HCT116 (cell line): ENCODE results near the gene OSGIN1. TPM values are rescaled to one million over a fixed set of nuclear protein-coding genes. Genes with fewer than 3 reads are reported as not detected.

ENCODE experiments used
- ATAC-seq: fragments of 200-7000 bp; cut with Tn5 transposase; 2 replicates; pipeline ENCODE4 v1.9.1; 2020; ENCODE audit warnings: mild to moderate bottlenecking, moderate library complexity
- BruUV-seq: library from RNA; stranded (reverse); fragments of 400-500 nt; replicated peaks from 2 replicates; lab custom pipeline; 2021; lab: Mats Ljungman, UMichigan
- CTCF ChIA-PET: fragments of 300-600 bp; sonication (Branson Sonifier 250); formaldehyde crosslinking; loops from one replicate; lab custom pipeline; 2021; ENCODE audit warnings: antibody characterized with exemption; lab: Charles Lee
- POLR2A ChIA-PET: fragments of 300-600, 350-600 bp; sonication (Branson Sonifier 250); formaldehyde crosslinking; loops from one replicate; lab custom pipeline; 2021; ENCODE audit warnings: antibody characterized with exemption; lab: Charles Lee
- RAD21 ChIA-PET, 2 experiments: fragments of 300-600 bp; sonication (Branson Sonifier 250); formaldehyde crosslinking; loops; one replicate each; lab custom pipeline; 2023; ENCODE audit warnings: low total read pairs in 2 of 2; ENCODE audit not compliant: uncharacterized antibody in 2 of 2, unreplicated experiment in 2 of 2, low non-redundant PET in 1 of 2; lab: Charles Lee
- DNase-seq: peaks from one replicate; pipeline ENCODE4 v3.0.0-alpha.2; 2010; ENCODE audit warnings: low read depth, low spot score
- H2AFZ ChIP-seq: fragments of 200-600 bp; shearing (Covaris generic), sonication (generic); 2 replicates; pipeline ENCODE4 v1.6.1; 2017; ENCODE audit warnings: low read depth, mixed run types, mixed read lengths, antibody characterized with exemption, low read length; ENCODE audit not compliant: poor library complexity, severe bottlenecking
- H3K27ac ChIP-seq: 2 replicates; pipeline ENCODE4 v1.5.1; 2012; ENCODE audit warnings: low read depth, low read length
- H3K27me3 ChIP-seq: fragments of 200-600 bp; sonication (generic); 2 replicates; pipeline ENCODE4 v1.6.1; 2016; ENCODE audit warnings: mixed run types, low read length, mixed read lengths; ENCODE audit not compliant: insufficient read depth
- H3K36me3 ChIP-seq, 2 experiments: fragments of 200-500 bp in 1 of 2; fragments of 200-600 bp in 1 of 2; sonication (Bioruptor generic) in 1 of 2; sonication (generic) in 1 of 2; 2 replicates each; pipeline versions ENCODE4 v1.5.1 to v1.6.1; 2014 to 2016; ENCODE audit warnings: low read length in 2 of 2, inconsistent platforms in 1 of 2, mixed read lengths in 1 of 2, mixed run types in 1 of 2; ENCODE audit not compliant: insufficient read depth in 2 of 2, control insufficient read depth in 1 of 2
- H3K4me1 ChIP-seq, 2 experiments: fragments of 200-600 bp in 1 of 2; sonication (generic) in 1 of 2; 2 replicates each; pipeline versions ENCODE4 v1.5.1 to v1.6.1; 2012 to 2017; ENCODE audit warnings: low read length in 2 of 2, inconsistent platforms in 1 of 2, mild to moderate bottlenecking in 1 of 2, mixed read lengths in 1 of 2, mixed run types in 1 of 2, moderate library complexity in 1 of 2; ENCODE audit not compliant: insufficient read depth in 2 of 2, control insufficient read depth in 1 of 2
- H3K4me2 ChIP-seq: fragments of 200-600 bp; sonication (generic); 2 replicates; pipeline ENCODE4 v1.6.1; 2017; ENCODE audit warnings: mixed run types, low read length, mixed read lengths
- H3K4me3 ChIP-seq, 2 experiments: fragments of 200-600 bp in 1 of 2; sonication (generic) in 1 of 2; replicated peaks in 1 of 2; 2 replicates each; pipeline ENCODE4 v1.5.1; 2011 to 2016; ENCODE audit warnings: low read length in 2 of 2, control low read depth in 1 of 2, low read depth in 1 of 2, mild to moderate bottlenecking in 1 of 2, mixed read lengths in 1 of 2, mixed run types in 1 of 2
- H3K79me2 ChIP-seq: fragments of 200-600 bp; sonication (generic); 2 replicates; pipeline ENCODE4 v1.6.1; 2017; ENCODE audit warnings: mild to moderate bottlenecking, mixed run types, low read length, moderate library complexity, mixed read lengths; ENCODE audit not compliant: insufficient read depth
- H3K9ac ChIP-seq: fragments of 200-600 bp; sonication (generic); 2 replicates; pipeline ENCODE4 v1.6.1; 2016; ENCODE audit warnings: low read length, mixed read lengths
- H3K9me2 ChIP-seq: fragments of 200-600 bp; sonication (generic), shearing (Covaris generic); 2 replicates; pipeline ENCODE4 v1.6.1; 2017; ENCODE audit warnings: mixed run types, mild to moderate bottlenecking, moderate library complexity; ENCODE audit not compliant: insufficient read depth
- H3K9me3 ChIP-seq, 2 experiments: fragments of 200-500 bp in 1 of 2; fragments of 200-600 bp in 1 of 2; sonication (Bioruptor generic) in 1 of 2; sonication (generic) in 1 of 2; 2 replicates each; pipeline ENCODE4 v1.6.1; 2014 to 2017; ENCODE audit warnings: low read length in 2 of 2, mixed read lengths in 2 of 2, inconsistent platforms in 1 of 2, low read depth in 1 of 2, mild to moderate bottlenecking in 1 of 2, mixed run types in 1 of 2, moderate library complexity in 1 of 2; ENCODE audit not compliant: control insufficient read depth in 1 of 2, insufficient read depth in 1 of 2
- H4K20me1 ChIP-seq: fragments of 200-600 bp; sonication (generic), shearing (Covaris generic); 2 replicates; pipeline ENCODE4 v1.6.1; 2017; ENCODE audit warnings: mixed run types, mild to moderate bottlenecking, moderate library complexity; ENCODE audit not compliant: insufficient read depth
- ELF1 ChIP-seq: IDR thresholded peaks from 2 replicates; pipeline ENCODE4 v1.6.1; 2012; ENCODE audit warnings: low read depth, borderline replicate concordance
- EZH2 ChIP-seq: fragments of 200-600 bp; sonication (generic); IDR thresholded peaks from 2 replicates; pipeline ENCODE4 v1.6.1; 2017; ENCODE audit warnings: antibody characterized with exemption, mixed run types
- EZH2phosphoT487 ChIP-seq: fragments of 200-600 bp; IDR thresholded peaks from 2 replicates; pipeline ENCODE4 v1.6.1; 2018; ENCODE audit warnings: antibody characterized with exemption, borderline replicate concordance
- FOSL1 ChIP-seq: IDR thresholded peaks from 2 replicates; pipeline ENCODE4 v1.6.1; 2012; ENCODE audit warnings: low read depth
- JUND ChIP-seq: IDR thresholded peaks from 2 replicates; pipeline ENCODE4 v1.6.1; 2012
- POLR2A ChIP-seq: IDR thresholded peaks from 2 replicates; pipeline ENCODE4 v1.7.0; 2011; ENCODE audit warnings: borderline replicate concordance; ENCODE audit not compliant: insufficient read depth, insufficient read length; ENCODE audit errors: extremely low read depth
- RAD21 ChIP-seq: IDR thresholded peaks from 2 replicates; pipeline ENCODE4 v1.6.1; 2012; ENCODE audit warnings: low read depth, mild to moderate bottlenecking
- TCF7L2 ChIP-seq: IDR thresholded peaks from 2 replicates; pipeline ENCODE4 v1.7.0; 2011; ENCODE audit warnings: borderline replicate concordance, inconsistent platforms; ENCODE audit not compliant: insufficient read depth, insufficient read length; ENCODE audit errors: extremely low read depth
- YY1 ChIP-seq: IDR thresholded peaks from 2 replicates; pipeline ENCODE4 v1.6.1; 2011; ENCODE audit warnings: low read length, low read depth, moderate library complexity, mild to moderate bottlenecking; ENCODE audit not compliant: insufficient replicate concordance; ENCODE audit errors: extremely low read depth
- intact Hi-C: fragments of 100-400 bp; cut with micrococcal nuclease; formaldehyde crosslinking; loops from 2 replicates; pipeline ENCODE4 v1.10.0; 2022
- total RNA-seq: library from RNA; stranded (reverse); gene quantifications from one replicate; pipeline ENCODE4 v1.2.1, GENCODE V29; 2021; ENCODE audit not compliant: unreplicated experiment
- TF ChIP-seq, protein P1 (sequence below), 3 experiments: fragments of 200-600 bp in 1 of 3; sonication (generic) in 1 of 3; IDR thresholded peaks in 2 of 3; conservative IDR thresholded peaks in 1 of 3; 2 replicates each; pipeline ENCODE4 v1.5.1; 2012 to 2017; ENCODE audit warnings: low read depth in 2 of 3, low read length in 2 of 3, antibody characterized with exemption in 1 of 3, borderline replicate concordance in 1 of 3, control low read depth in 1 of 3, mild to moderate bottlenecking in 1 of 3, mixed read lengths in 1 of 3, mixed run types in 1 of 3, moderate library complexity in 1 of 3; ENCODE audit not compliant: insufficient read depth in 1 of 3
- TF ChIP-seq, protein P2 (sequence below): IDR thresholded peaks from 2 replicates; pipeline ENCODE4 v1.6.1; 2012; ENCODE audit warnings: low read depth
- TF ChIP-seq, protein P3 (sequence below): IDR thresholded peaks from 2 replicates; pipeline ENCODE4 v1.6.1; 2012

The OSGIN1 gene
- total RNA-seq, 1 experiment from 2014 or later, result 19.8 TPM

DNA sequence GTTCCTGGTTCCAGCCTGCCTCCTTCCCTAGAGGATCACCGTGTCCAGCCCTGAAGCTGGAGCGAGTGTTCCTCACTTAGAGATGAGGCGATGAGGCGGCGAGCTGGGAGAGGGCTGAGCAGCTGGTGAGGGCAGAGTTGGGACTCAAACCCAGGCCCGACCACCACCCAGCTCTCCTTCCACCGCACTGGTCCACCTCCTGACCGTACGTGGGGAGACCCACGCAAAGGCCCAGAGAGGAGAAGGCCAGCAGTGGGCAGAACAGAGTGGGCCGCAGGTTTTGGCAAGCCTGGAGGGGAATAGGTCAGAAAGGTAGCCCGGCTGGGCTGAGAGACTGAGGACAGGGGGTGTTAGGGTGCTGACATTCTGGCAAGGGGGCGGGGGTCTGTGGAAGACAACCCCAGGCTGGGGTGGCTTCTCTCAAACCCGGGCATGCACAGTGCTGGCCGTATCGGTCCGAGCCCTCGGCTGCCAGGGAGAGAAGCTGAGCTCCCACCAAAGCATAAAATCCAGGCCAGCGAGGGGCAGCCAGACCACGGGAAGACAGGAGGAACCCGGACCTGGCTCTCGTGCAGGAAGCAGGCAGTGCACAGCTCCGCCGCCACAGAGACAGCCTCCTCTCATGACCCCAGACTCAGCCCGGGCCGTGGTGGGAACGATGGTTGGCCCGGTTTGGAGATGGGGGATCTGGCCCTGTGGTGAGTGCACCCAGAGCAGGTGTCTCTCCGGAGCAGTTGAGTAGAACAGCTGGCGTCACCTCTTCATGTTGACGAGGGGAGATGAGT lies 29.3 kb upstream of the OSGIN1 start:
- ChIA-PET CTCF (interaction anchor here (1.8 kb wide), 1 partner anchor 30 kb away, joined by 5 read pairs; no protein-coding TSS in a partner anchor), RAD21 (no interaction called here)
- H3K27me3 ChIP-seq, result no peaks in the 10 kb centered on the region

DNA sequence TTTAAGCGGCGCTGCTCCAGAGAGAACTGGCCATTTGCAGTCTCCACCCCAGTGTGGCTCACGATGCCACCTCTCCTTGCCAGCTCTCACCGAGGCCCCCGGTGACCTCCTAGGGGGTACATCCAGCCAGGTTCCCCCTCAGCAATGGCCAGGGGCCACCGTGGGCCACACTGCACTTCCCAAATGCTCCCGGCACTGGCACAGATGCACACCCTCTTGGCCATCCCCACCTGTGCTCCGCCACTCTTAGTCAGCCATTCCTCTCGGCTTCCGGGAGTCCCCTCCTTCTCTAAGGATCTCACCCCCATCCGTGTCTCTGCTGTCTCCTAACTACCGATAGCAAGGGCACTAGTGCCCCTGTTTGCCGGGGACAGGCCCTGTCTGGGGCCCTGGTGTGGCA lies 28.4 kb upstream of the OSGIN1 start:
- ATAC-seq, result no peak
- no peak overlapping the region for H3K27ac ChIP-seq
- H3K9ac ChIP-seq, result no peak overlapping the region
- intact Hi-C loops, result no loop called here
- no peak overlapping the region for H3K4me2 ChIP-seq
- no peaks in the 10 kb centered on the region for H3K9me3 ChIP-seq
- RAD21 ChIA-PET, result no interaction called here
- no peak overlapping the region for H3K4me3 ChIP-seq
- no peaks in the 10 kb centered on the region for H4K20me1 ChIP-seq
- TF ChIP-seq POLR2A (no peak), EZH2phosphoT487 (no peak), YY1 (no peak), RAD21 (no peak), TCF7L2 (no peak), JUND (no peak), EZH2 (no peak)
- TF ChIP-seq, protein P1, sequence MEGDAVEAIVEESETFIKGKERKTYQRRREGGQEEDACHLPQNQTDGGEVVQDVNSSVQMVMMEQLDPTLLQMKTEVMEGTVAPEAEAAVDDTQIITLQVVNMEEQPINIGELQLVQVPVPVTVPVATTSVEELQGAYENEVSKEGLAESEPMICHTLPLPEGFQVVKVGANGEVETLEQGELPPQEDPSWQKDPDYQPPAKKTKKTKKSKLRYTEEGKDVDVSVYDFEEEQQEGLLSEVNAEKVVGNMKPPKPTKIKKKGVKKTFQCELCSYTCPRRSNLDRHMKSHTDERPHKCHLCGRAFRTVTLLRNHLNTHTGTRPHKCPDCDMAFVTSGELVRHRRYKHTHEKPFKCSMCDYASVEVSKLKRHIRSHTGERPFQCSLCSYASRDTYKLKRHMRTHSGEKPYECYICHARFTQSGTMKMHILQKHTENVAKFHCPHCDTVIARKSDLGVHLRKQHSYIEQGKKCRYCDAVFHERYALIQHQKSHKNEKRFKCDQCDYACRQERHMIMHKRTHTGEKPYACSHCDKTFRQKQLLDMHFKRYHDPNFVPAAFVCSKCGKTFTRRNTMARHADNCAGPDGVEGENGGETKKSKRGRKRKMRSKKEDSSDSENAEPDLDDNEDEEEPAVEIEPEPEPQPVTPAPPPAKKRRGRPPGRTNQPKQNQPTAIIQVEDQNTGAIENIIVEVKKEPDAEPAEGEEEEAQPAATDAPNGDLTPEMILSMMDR (IDR thresholded peaks at IDR 0.05 in 2 of 3, conservative IDR thresholded peaks at IDR 0.05 in 1 of 3; ENCODE audit: borderline replicate concordance in 1 of 3, insufficient read depth in 1 of 3, low read depth in 2 of 3, low read length in 2 of 3), result no peak
- TF ChIP-seq, protein P2, sequence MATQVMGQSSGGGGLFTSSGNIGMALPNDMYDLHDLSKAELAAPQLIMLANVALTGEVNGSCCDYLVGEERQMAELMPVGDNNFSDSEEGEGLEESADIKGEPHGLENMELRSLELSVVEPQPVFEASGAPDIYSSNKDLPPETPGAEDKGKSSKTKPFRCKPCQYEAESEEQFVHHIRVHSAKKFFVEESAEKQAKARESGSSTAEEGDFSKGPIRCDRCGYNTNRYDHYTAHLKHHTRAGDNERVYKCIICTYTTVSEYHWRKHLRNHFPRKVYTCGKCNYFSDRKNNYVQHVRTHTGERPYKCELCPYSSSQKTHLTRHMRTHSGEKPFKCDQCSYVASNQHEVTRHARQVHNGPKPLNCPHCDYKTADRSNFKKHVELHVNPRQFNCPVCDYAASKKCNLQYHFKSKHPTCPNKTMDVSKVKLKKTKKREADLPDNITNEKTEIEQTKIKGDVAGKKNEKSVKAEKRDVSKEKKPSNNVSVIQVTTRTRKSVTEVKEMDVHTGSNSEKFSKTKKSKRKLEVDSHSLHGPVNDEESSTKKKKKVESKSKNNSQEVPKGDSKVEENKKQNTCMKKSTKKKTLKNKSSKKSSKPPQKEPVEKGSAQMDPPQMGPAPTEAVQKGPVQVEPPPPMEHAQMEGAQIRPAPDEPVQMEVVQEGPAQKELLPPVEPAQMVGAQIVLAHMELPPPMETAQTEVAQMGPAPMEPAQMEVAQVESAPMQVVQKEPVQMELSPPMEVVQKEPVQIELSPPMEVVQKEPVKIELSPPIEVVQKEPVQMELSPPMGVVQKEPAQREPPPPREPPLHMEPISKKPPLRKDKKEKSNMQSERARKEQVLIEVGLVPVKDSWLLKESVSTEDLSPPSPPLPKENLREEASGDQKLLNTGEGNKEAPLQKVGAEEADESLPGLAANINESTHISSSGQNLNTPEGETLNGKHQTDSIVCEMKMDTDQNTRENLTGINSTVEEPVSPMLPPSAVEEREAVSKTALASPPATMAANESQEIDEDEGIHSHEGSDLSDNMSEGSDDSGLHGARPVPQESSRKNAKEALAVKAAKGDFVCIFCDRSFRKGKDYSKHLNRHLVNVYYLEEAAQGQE, result no peak
- POLR2A ChIA-PET, result no interaction called here
- H3K36me3 ChIP-seq, result no peaks in the 10 kb centered on the region
- H3K9me2 ChIP-seq, result no peaks in the 10 kb centered on the region
- no TSS peak for BruUV-seq
- DNase-seq, result no peak
- CTCF ChIA-PET, result interaction anchor here (1.1 kb wide), 1 partner anchor 32 kb away, joined by 3 read pairs; no protein-coding TSS in a partner anchor
- H3K79me2 ChIP-seq, result no peaks in the 10 kb centered on the region
- H2AFZ ChIP-seq, result no peak overlapping the region
- H3K27me3 ChIP-seq, result no peaks in the 10 kb centered on the region
- H3K4me1 ChIP-seq, result peaks cover 7 to 26% of the 10 kb centered on the region in 2 experiments

More for the DNA sequence above, 29.3 kb upstream of the OSGIN1 start:
- POLR2A ChIA-PET, result no interaction called here
- no peaks in the 10 kb centered on the region for H3K79me2 ChIP-seq
- no peak overlapping the region for H2AFZ ChIP-seq
- H4K20me1 ChIP-seq, result no peaks in the 10 kb centered on the region
- no peak for TF ChIP-seq FOSL1
- TF ChIP-seq POLR2A, result no peak
- no peak for TF ChIP-seq ELF1
- TF ChIP-seq, protein P3, sequence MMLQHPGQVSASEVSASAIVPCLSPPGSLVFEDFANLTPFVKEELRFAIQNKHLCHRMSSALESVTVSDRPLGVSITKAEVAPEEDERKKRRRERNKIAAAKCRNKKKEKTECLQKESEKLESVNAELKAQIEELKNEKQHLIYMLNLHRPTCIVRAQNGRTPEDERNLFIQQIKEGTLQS, result no peak
- DNase-seq (no peak), ATAC-seq (no peak)
- intact Hi-C loops, result no loop called here
- H3K9ac ChIP-seq, result no peak overlapping the region
- H3K9me3 ChIP-seq, result no peaks in the 10 kb centered on the region
- no peak overlapping the region for H3K4me3 ChIP-seq
- 0 out of 4 replicates have a peak, but pooled peaks cover 0 to 1% of the 10 kb centered on the region in 2 experiments for H3K36me3 ChIP-seq
- H3K4me1 ChIP-seq, result peaks cover 7 to 20% of the 10 kb centered on the region in 2 experiments
- H3K9me2 ChIP-seq, result no peaks in the 10 kb centered on the region
- BruUV-seq, result no TSS peak
- H3K27ac ChIP-seq, result no peak overlapping the region
- no peak overlapping the region for H3K4me2 ChIP-seq
